HG03571 (cell line): Measurements from ENCODE around the gene CSE1L.
A peak's percentile ranks its signal among the peaks of the same experiment; 100 is the strongest.
"Not testable (repeated sequence)": the region's sequence is repeated elsewhere in the genome, so short reads cannot be mapped to it uniquely, and the experiment has no call there.

Experiments
- ATAC-seq: cut with Tn5 transposase; IDR thresholded peaks from one replicate; pipeline ENCODE4 v1.9.1; 2021; ENCODE audit not compliant: unreplicated experiment

Gene CSE1L, protein sequence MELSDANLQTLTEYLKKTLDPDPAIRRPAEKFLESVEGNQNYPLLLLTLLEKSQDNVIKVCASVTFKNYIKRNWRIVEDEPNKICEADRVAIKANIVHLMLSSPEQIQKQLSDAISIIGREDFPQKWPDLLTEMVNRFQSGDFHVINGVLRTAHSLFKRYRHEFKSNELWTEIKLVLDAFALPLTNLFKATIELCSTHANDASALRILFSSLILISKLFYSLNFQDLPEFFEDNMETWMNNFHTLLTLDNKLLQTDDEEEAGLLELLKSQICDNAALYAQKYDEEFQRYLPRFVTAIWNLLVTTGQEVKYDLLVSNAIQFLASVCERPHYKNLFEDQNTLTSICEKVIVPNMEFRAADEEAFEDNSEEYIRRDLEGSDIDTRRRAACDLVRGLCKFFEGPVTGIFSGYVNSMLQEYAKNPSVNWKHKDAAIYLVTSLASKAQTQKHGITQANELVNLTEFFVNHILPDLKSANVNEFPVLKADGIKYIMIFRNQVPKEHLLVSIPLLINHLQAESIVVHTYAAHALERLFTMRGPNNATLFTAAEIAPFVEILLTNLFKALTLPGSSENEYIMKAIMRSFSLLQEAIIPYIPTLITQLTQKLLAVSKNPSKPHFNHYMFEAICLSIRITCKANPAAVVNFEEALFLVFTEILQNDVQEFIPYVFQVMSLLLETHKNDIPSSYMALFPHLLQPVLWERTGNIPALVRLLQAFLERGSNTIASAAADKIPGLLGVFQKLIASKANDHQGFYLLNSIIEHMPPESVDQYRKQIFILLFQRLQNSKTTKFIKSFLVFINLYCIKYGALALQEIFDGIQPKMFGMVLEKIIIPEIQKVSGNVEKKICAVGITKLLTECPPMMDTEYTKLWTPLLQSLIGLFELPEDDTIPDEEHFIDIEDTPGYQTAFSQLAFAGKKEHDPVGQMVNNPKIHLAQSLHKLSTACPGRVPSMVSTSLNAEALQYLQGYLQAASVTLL

DNA sequence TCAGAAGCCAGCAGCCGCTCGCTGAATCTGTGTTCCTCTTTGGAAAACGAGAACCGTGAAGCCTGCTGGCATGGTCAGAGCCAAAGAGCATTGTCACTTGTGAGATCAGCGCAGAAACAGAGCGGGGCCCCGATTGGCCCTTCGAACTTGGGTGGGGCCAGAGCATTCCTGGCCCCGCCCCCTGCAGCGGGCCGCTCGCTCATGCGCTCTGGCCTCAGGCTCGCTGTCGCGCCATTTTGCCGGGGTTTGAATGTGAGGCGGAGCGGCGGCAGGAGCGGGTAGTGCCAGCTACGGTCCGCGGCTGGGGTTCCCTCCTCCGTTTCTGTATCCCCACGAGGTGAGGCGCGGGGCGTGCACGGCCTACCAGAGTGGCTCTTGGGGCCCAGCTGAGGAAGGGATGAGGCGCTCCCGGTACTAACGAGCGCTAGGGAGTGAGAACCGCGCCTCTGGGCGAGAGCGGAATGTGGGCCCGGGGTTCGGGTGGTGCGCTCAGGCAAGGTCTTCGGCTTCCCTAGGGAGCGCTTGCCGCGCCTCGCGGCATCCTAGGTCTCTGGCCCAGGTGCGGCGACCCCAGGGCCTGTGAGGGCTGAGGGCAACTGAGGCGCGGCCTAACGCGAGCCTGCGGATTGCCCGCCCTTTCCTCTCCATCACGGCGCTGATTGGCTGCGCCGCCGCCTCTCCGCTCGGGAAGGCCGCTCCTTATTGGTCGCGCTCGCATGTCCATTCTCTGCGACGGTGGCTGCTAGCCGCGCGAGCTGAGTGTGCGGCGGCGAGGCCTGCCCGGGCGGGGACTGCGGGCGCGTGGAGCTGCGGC lies at the start of gene CSE1L:
CSE1L (plus strand) TSS at position 226 of the 814 bp plus-strand sequence. CDS start 12,152 bp downstream, outside the sequence.
- peak; percentile 78 for ATAC-seq

DNA sequence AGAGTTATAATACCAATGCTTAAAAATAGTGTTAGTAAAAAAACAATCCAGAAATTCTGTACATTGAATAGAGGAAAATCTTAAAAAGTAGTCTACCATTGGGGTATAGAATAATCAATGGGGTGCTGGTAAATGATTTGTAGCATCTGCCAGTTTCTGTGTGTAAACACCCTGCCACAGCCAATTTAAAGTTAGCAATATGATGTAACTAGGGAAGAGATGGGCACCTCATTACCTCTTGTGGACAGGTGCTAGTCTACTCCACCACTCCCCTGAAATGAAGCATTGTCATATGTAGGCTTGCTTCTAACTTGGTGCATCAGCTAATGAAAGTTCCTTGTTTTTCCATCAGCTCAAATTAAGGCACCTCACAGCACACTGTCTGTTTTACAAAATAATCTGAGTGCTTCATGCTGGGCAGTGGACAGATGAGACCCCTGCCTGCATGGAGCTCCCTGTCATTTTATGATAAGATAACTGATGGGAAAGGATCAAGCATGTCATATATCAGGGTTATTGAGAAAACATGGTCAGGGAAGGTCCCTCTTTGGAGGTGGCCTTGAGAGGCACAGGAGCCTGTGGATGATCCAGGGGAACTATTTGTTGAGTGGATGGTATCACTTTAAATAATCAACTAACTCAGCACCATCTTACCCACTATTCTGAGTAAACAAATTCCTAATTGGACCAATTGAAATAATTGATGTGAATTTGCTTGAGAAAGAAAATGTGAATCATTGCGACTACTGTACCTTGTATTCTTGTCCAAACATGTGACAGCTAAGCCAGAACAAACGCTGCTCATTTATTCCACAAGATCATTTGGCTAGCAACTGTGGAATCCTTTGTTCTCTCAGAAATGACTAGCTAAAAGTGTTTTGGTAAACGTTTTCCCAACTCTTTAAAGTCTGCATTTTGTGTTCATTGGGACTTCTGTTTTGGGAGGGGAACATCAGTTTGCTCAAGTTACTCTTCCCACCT lies 45.9 kb upstream of the CSE1L start:
- no peak for ATAC-seq

DNA sequence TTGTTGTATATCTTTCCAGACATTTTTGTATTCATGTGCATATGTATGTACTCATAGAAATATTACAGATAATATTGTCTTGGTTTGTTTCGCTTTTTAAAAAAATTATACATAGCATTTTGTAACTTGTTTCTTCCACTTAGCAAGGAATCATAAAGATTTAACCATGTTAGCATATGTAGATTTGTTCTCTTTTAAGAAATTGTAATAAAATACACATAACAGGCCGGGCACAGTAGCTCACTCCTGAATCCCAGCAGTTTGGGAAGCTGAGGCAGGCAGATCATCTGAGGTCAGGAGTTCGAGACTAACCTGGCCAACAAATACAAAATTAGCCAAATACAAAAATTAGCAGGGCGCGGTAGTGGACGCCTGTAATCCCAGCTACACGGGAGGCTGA lies 44.4 kb upstream of the CSE1L start:
- no peak for ATAC-seq

DNA sequence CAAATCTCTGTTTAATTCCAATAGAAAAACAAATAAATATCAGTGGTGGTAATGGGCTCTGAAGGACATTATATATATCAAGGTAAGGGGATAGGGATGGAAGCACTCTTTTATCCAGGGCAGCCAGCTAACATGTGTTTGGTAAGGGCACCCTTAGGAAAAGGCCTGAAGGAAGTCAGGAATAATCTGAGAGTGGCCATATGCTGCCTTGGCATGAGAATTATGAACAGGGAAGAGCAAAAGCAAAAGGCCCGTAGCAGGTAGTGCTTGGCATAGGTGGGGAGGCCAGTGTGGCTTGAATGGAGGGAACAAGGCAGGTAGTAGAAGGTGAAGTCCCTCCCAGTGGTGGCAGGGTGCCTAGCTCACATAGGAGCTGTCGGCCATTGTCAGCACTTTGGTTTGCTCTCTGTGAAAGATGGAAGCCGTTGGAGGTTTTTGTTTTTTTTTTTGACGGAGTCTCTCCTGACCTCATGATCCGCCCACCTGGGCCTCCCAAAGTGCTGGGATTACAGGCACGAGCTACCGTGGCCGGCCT lies 39.6 kb upstream of the CSE1L start:
- ATAC-seq, result no peak

DNA sequence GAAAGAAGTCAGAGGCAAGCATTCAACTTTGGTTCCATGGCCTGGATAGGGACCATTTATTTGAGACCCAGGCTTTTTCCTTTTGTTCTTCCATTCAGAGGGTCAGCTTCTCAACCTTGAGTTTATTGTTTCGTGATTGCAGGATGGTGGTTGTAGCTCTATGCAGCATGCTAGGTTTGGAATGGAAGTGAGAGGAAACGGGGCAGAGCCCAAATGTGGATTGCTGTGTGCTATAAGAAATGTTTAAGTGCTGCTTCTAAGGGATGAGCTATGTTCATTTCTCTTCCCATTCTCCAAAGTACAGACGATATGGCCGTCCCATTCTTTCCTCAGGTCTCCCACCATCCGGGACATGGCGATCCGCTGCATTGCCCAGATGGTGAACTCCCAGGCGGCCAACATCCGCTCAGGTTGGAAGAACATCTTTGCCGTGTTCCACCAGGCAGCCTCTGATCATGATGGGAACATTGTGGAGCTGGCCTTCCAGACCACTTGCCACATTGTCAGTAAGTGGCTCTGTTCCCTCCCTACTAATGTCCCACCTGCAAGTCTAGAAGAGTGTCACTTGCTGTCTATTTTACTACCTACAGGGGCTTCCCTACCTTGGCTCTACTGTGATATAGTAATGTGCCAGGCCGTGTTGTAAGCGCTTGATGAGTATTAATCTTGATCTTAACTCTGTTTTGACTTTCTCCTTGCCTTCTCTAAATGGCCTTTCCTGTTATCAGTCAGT lies 36.0 kb upstream of the CSE1L start:
- ATAC-seq, result no peak

DNA sequence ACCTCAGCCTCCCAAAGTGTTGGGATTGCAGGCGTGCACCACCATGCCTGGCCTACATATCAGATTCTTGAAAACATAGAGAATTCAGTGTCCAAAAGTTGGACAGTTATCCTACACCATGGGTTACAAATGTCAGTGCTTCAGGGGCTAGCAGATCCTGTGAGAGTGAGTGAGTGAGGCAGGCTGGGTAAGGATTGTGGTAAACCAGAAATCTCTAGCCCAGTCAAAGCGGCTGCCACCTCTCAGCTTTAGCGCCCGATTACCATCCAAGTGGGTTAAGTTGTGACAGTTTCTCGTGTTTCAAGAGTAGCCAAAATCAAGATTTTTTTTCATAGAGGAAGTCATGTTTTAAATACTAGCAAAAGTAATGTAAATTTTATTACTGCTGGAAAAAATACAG lies 21.9 kb upstream of the CSE1L start:
- ATAC-seq, result no peak

DNA sequence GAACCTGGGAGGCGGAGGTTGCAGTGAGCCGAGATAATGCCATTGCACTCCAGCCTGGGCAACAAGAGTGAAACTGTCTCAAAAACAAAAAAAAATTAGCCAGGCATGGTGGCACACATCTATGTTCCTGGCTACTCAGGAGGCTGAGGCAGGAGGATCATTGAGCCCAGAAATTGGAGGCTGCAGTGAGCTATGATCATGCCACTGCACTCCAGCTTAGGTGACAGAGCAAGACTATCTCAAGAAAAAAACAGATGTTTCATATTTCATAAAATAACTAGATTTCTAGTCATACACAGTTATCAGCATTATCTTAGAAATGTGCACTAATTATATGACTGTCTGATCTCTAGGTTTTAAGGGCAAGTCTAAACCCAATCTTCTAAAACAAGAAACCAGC lies 17.9 kb upstream of the CSE1L start:
- not testable (repeated sequence) for ATAC-seq

DNA sequence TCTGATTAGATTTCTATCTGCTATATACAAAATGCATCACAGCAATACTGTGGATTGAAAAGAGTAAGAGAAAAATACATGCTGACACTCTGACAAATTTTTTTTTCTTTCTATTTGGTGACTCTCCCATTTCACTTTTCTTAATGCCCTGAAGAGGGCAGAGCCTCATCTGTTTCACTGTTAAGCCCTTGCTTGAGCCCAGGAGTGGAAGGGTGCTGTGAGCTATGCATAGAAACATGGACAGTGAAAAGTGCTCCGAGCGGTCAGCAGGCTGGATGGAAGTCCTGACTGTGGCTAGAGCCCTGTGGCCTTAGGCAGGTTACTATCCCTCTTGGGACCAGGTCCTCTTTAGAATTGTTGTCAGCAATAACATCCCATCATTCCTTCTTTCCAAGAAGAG lies 17.4 kb upstream of the CSE1L start:
- ATAC-seq, result no peak

DNA sequence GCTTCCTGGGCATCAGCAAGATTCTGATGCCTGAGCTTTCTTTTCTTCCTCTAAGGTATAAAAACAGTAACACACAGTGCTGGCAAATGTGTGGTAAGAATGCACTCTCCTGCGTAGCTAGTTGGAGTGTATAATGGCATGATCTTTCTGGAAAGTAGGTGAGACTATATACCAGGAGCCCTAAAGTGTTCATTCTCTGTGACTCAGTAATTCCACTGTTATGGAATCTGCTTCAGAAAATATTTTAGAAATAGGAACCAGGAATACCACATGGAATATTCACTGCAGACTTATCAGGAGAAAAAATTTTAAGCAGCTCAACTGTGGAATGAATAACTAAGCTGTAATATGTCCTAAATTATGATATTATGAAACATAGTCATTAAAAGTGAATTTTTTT lies 16.9 kb upstream of the CSE1L start:
- no peak for ATAC-seq

DNA sequence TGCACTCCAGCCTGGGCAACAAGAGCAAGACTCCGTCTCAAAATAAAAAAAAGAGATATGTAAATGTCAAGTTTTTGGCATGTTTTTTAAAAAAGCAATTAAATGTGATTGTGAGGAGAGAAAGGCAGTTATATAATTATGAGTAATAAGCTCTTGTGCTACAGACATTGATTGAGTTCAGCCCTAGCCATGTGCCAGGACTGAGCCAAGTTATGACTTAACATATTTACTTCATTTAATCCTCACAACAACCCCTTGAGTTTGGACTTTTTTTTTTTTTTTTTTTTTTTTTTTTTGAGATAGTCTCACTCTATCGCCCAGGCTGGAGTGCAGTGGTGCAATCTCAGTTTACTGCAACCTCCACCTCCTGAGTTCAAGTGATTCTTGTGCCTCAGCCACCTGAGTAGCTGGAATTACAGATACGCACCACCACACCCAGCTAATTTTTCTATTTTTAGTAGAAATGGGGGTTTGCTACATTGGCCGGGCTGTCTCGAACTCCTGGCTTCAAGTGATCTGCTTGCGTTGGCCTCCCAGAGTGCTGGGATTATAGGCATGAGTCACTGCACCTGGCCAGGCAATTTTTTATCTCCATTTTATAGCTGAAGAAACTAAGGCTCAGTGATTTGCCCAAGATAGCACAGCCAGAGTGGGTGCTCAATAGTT lies 15.0 kb upstream of the CSE1L start:
- ATAC-seq, result no peak

DNA sequence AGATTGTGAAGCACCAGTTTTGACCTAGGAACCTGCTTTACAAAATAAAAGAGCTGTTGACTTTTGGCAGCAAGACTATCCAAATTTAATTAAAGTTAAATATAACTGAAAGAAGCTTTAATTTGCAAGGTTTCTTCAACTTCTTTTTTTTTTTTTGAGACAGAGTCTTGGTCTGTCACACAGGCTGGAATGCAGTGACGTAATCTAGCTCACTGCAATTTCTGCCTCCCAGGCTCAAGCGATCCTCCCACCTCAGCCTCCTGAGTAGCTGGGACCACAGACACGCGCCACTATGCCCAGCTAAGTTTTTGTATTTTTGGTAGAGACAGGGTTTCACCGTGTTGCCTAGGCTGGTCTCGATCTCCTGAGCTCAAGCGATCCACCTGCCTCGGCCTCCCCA lies 13.7 kb upstream of the CSE1L start:
- no peak for ATAC-seq

DNA sequence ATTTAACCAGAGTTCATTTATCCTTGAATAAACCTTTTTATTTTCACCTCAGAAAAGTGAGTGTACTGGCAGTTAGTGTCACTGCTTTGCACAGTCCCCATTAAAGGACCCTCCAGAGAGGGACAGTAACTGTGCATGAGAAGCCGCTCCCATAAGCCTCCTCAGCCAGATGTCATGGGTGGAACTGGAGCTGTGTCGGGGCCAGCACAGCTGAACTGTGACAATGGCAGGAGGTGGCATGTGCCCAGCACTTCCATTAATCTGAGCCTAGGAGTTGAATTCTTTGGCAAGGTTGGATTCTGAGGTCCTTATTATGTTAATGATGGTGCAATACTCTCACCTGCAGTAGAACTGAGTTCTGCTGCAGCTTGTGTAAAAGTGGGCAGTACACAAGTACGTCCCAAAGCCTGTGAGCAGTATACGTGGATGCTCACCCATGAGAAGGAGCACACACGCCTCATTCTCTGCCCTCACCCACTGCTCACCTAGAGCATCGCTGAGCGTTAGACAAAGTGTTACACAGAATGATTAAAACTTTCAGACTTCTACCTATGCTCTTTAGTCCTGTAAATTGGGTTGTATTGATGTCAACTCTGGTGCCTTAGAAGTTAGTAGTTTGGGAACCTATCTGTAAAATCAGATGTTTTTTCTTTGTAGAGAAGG lies 11.9 kb upstream of the CSE1L start:
- ATAC-seq, result no peak

DNA sequence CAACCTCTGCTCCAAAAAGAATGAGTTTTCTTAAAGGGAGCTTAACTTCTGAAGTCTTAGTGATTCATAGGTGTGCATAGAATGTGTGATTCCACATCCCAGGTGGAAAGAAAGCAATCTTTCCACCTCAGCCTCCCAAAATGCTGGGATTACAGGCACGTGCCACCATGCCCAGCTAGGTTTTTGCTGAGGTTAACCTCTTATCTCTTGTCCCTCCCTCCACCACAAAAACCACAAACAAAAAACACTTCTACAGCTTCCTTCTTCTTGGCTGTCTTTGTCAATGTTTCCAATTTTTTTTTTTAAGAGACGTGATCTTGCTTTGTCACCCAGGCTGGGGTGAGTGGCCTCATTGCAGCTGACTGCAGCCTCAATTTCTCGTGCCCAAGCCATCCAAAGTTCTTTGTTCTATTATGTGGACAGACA lies 8.1 kb upstream of the CSE1L start:
- ATAC-seq, result no peak

DNA sequence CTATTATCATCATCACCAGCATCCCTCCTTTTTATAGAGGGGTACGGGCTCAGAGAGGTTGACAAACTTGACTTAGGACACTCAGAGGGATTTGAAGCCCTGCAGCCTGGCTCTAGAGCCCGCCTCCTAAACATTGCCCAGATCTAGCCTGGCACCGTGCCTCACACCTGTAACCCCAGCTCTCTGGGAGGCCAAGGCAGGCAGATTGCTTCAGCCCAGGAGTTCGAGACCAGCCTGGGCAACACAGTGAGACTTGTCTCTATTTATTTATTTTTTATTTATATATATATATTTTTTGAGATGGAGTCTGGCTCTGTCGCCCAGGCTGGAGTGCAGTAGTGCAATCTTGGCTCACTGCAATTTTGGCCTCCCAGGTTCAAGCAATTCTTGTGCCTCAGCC lies 6.3 kb upstream of the CSE1L start:
- ATAC-seq, result no peak

DNA sequence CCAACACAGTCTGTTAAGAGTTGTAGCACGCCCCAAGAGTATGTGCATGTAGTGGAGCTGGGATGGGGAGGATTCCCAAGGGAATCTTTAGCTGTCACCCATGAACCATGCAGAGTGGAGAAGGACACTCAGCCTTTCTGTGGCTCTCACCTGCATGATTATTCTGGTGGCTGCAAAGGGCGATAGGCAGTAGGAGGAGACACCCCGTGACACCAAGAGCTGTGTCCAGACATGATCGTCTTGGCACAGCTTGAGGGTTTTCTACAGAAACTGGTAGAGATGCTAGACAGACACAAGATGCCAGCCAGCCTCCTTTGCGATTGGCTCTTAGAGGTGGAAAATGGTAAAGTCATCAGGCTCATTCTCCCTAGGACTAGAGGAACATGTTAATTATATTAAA lies 3.1 kb upstream of the CSE1L start:
- ATAC-seq, result no peak

DNA sequence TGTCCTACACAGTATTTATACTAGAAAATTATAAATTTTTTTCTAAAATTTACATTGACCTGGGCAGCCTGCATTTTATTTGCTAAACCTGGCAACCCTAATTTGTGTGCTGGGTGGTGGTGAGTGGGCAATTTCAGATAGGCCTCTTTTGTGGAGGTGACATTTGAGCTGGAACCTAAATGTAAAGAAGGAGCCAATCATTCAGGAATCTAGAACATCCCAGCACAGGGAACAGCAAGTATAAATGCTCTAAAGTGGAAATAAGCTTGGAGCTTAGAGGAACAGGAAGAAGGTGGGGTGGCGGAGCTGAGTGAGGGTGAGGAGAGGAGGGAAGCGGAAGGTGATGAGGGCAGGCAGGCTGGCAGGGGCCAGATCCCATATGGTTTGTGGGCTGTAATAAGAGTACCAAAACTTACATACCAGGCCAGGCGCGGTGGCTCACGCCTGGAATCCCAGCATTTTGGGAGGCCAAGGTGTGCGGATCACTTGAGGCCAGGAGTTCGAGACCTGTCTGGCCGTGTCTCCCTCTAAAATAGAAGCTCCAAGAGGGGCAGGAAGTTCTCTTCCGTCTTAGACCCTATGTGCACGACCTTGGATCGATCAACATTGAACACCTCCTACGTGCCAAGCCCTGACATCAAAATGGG lies 549 bp upstream of the CSE1L start:
- ATAC-seq, result peak; percentile 9

DNA sequence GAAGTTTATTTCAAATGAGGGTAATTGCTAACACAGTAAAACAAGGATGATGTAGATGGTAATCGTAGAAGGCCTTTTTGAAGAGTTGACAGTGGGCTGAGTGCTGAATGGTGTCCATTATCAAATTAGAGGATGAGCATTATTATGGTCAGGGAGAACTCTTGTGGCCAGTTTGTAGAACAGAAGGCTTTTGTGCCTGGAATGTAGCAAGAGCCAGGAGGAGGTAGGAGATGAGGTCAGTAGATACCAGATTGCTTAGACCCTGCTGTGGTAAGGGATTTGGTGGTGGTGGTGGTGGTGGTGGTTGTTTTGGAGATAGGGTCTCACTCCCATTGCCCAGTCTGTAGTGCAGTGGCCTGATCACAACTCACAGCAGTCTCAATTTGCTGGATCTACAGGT lies 6.2 kb downstream of the CSE1L start:
- no peak for ATAC-seq
